Psoas muscle (tissue), 8 donors: ENCODE measurements around the gene EYS. TPM values are rescaled to one million over a fixed set of nuclear protein-coding genes. Genes with fewer than 3 reads are reported as not detected.

Experiments
- ATAC-seq, 4 donors: fragments of 200-7000 bp; cut with Tn5 transposase; one replicate each; pipeline ENCODE4 v1.9.1; 2020; ENCODE audit warnings: moderate library complexity in 3 of 4, mild to moderate bottlenecking in 2 of 4
- DNase-seq, 2 donors: peaks; one replicate each; pipeline ENCODE4 v3.0.0-alpha.2; 2020
- H3K27ac ChIP-seq: fragments of 200-600 bp; one replicate; pipeline ENCODE4 v1.8.0; 2022
- H3K27me3 ChIP-seq, 3 donors: fragments of 200-600 bp in 1 of 3; one replicate each; pipeline versions ENCODE4 v1.6.1 to v1.8.0; 2013 to 2022; ENCODE audit warnings: low read length in 2 of 3, mild to moderate bottlenecking in 2 of 3, moderate library complexity in 1 of 3; ENCODE audit not compliant: insufficient read depth in 3 of 3
- H3K36me3 ChIP-seq, 2 donors: fragments of 200-600 bp in 1 of 2; one replicate each; pipeline versions ENCODE4 v1.6.1 to v1.8.0; 2013 to 2022; ENCODE audit warnings: low read depth in 1 of 2, mild to moderate bottlenecking in 1 of 2, moderate library complexity in 1 of 2; ENCODE audit not compliant: insufficient read depth in 1 of 2
- H3K4me1 ChIP-seq: fragments of 200-600 bp; one replicate; pipeline ENCODE4 v1.8.0; 2022
- H3K4me3 ChIP-seq: fragments of 200-600 bp; one replicate; pipeline ENCODE4 v1.8.0; 2022; ENCODE audit warnings: mild to moderate bottlenecking
- H3K9me3 ChIP-seq: fragments of 200-600 bp; one replicate; pipeline ENCODE4 v1.8.0; 2022
- CTCF ChIP-seq: fragments of 200-600 bp; IDR thresholded peaks from one replicate; pipeline ENCODE4 v1.8.0; 2022; ENCODE audit warnings: antibody characterized with exemption
- WGBS, 3 donors: extraction: QIAGEN DNeasy Blood & Tissue Kit; methylation state at CpG; one replicate each; pipeline versions ENCODE4 v1.1.6 to v1.1.7; 2013; 5-methylcytosine and 5-hydroxymethylcytosine counted together
- intact Hi-C, 2 donors: fragments of 100-400 bp; cut with DNase I; formaldehyde crosslinking; loops; one replicate each; pipeline versions ENCODE4 v1.11.0 to v1.14.2; 2022
- polyA plus RNA-seq, 3 donors: library from polyadenylated mRNA; stranded (reverse); fragments of 200-250 nt; gene quantifications; one replicate each; pipeline ENCODE4 v1.2.3, GENCODE V29; 2013
- total RNA-seq, 4 donors: library from RNA; stranded (reverse); fragmentation: NEBNext Ultra II Directional in 2 of 4; extraction: Animal tissue kit (Norgen Biotek cat#: 25700) in 2 of 4; gene quantifications; one replicate each; pipeline versions ENCODE4 v1.2.1 to v1.2.4, GENCODE V29; 2021 to 2023
- donor health status: healthy with polysubstance abuse.
- donor health status: DM: no; HTN: no; CAD: no; lungs with moderate emphysema.
- donor health status: Bipolar disorder and iron deficiency.
- donor health status: healthy.
- donor health status: DM: yes; HTN: yes; CAD: no.
- donor health status: DM: no; HTN: no; CAD: no.
- donor health status: DM: no; HTN: no; CAD: no.
- donor health status: DM: yes; HTN: yes; CAD: no.

The EYS gene
- total and polyA plus RNA-seq, 7 donors, result under 0.01 TPM; not detected in 6

- 51 to 71% (median 63%) methylated on average over 2 of the region's 2 CpGs for WGBS, 3 donors
- H3K27me3 ChIP-seq, result no peaks in the 10 kb centered on the region
- H3K36me3 ChIP-seq, result no peaks in the 10 kb centered on the region
- TF ChIP-seq CTCF, result no peak
- intact Hi-C loops, result no loop called here
- ATAC-seq, result no peak
- H3K4me1 ChIP-seq, result no peaks in the 10 kb centered on the region
- H3K27ac ChIP-seq, result no peak overlapping the region
- DNase-seq, result no peak
- no peaks in the 10 kb centered on the region for H3K9me3 ChIP-seq
- no peak overlapping the region for H3K4me3 ChIP-seq
Observed at GRCh38 chr6:64539917-64540316, 1167.1 kb downstream of the EYS start.

- no peaks in the 10 kb centered on the region for H3K36me3 ChIP-seq
- H3K4me1 ChIP-seq, result no peaks in the 10 kb centered on the region
- H3K9me3 ChIP-seq, result no peaks in the 10 kb centered on the region
- TF ChIP-seq CTCF, result no peak
- 79 to 92% (median 91%) methylated on average over 4 of the region's 4 CpGs for WGBS, 3 donors
- H3K27me3 ChIP-seq, result no peaks in the 10 kb centered on the region
- ATAC-seq (no peak), DNase-seq (no peak)
- intact Hi-C loops, result no loop called here
- no peak overlapping the region for H3K4me3 ChIP-seq
- no peak overlapping the region for H3K27ac ChIP-seq
Observed at GRCh38 chr6:64538722-64539121, 1168.3 kb downstream of the EYS start.

- no peak overlapping the region for H3K27ac ChIP-seq
- H3K9me3 ChIP-seq, result no peaks in the 10 kb centered on the region
- no peak overlapping the region for H3K4me3 ChIP-seq
- H3K27me3 ChIP-seq, result no peaks in the 10 kb centered on the region
- H3K4me1 ChIP-seq, result no peaks in the 10 kb centered on the region
- intact Hi-C loops, result no loop called here
- ATAC-seq, result no peak
- TF ChIP-seq CTCF, result no peak
- no peak for DNase-seq
- no peaks in the 10 kb centered on the region for H3K36me3 ChIP-seq
- 94 to 96% (median 96%) methylated on average over 2 of the region's 2 CpGs for WGBS, 3 donors
Observed at GRCh38 chr6:64527899-64528298, 1179.1 kb downstream of the EYS start.

GRCh38 chr6:64522859-64523258 is 1184.2 kb downstream of the EYS start:
- no peak for TF ChIP-seq CTCF
- Histone ChIP-seq H3K4me1 (no peaks in the 10 kb centered on the region), H3K4me3 (no peak overlapping the region), H3K9me3 (no peaks in the 10 kb centered on the region), H3K27ac (no peak overlapping the region), H3K27me3 (no peaks in the 10 kb centered on the region), H3K36me3 (no peaks in the 10 kb centered on the region)
- no peak for DNase-seq
- intact Hi-C loops, result no loop called here
- ATAC-seq, result no peak

GRCh38 chr6:64520050-64520449 is 1187.0 kb downstream of the EYS start:
- intact Hi-C loops, result no loop called here
- Histone ChIP-seq H3K4me1 (no peaks in the 10 kb centered on the region), H3K36me3 (no peaks in the 10 kb centered on the region), H3K27me3 (no peaks in the 10 kb centered on the region), H3K9me3 (no peaks in the 10 kb centered on the region), H3K4me3 (no peak overlapping the region), H3K27ac (no peak overlapping the region)
- ATAC-seq (no peak), DNase-seq (no peak)
- no peak for TF ChIP-seq CTCF
